Mesodermal cell (in vitro differentiated cells): ENCODE results near the gene P4HA2.

Source experiments
- H3K27ac ChIP-seq: 2 replicates; pipeline ENCODE4 v1.7.0; 2013; ENCODE audit warnings: mild to moderate bottlenecking, low read depth, low read length, moderate library complexity; ENCODE audit not compliant: severe bottlenecking
- H3K36me3 ChIP-seq: 2 replicates; pipeline ENCODE4 v1.7.1; 2013; ENCODE audit warnings: mild to moderate bottlenecking, low read length, moderate library complexity; ENCODE audit not compliant: control insufficient read depth, insufficient read depth
- H3K4me1 ChIP-seq: one replicate; pipeline ENCODE4 v1.7.1; 2013; ENCODE audit warnings: mild to moderate bottlenecking, low read length; ENCODE audit not compliant: insufficient read depth, control insufficient read depth, poor library complexity, severe bottlenecking
- H3K4me3 ChIP-seq: 2 replicates; pipeline ENCODE4 v1.7.0; 2013; ENCODE audit warnings: low read length, control low read depth, mild to moderate bottlenecking; ENCODE audit not compliant: insufficient read depth, poor library complexity, severe bottlenecking; ENCODE audit errors: extremely low read depth
- H3K9me3 ChIP-seq: 2 replicates; pipeline ENCODE4 v1.7.1; 2013; ENCODE audit warnings: mild to moderate bottlenecking, low read length, moderate library complexity; ENCODE audit not compliant: control insufficient read depth
- WGBS, 2 experiments: methylation state at CpG; one replicate each; pipeline ENCODE4 v1.1.5; 2013; ENCODE audit warnings: missing lambda C conversion rate in 2 of 2; ENCODE audit not compliant: insufficient coverage in 2 of 2; 5-methylcytosine and 5-hydroxymethylcytosine counted together

Gene P4HA2

GRCh38 chr5:132205385-132206125 is 22.1 kb downstream of the P4HA2 start:
- Histone ChIP-seq H3K36me3 (peaks cover 28% of the 10 kb centered on the region), H3K4me1 (peaks cover 5% of the 10 kb centered on the region), H3K27ac (no peak overlapping the region), H3K4me3 (no peak overlapping the region), H3K9me3 (no peaks in the 10 kb centered on the region)
- 89 to 100% methylated on average over 4 to 5 of the region's 5 CpGs for WGBS, 2 experiments

DNA sequence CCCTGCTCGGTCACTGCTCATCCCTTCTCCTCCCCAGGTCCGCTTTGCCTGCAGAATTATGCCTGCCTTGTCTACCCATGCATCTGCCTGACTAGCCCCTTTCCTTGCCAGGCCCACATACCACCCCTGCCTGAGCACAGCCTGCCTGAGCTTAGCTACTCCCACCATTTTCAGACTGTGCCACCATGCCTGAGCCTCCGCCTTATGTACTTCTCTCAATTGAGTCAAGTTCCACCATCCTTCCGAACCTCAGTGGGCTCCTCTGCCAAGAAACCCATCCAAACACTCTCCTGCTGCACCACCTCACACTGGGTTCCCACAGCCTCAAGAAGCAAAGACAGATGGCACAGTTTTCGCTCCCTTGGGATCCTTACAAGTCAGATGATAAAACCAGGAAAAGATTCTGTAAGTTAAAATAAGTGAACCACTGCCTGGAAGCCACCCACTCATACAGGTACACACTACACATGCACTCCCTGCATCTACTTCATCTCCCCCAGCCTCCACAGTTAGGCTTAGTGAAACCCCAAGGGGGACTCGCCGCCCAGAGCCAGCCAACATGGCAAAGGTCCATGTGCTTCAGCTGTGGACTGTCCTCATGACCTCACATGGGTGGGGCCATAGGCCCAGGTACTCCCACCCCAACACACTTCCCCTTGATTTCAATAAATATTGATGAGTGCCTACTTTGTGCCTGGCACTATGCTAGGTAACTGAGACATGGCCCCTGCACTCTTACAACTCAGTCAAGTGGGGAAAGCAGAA is 23.1 kb downstream of the P4HA2 start:
- Histone ChIP-seq H3K4me1 (peaks cover 5% of the 10 kb centered on the region), H3K27ac (no peak overlapping the region), H3K36me3 (peaks cover 25% of the 10 kb centered on the region), H3K4me3 (no peak overlapping the region), H3K9me3 (no peaks in the 10 kb centered on the region)
- WGBS, 2 experiments: 96% methylated on average over 5 to 6 of the region's 7 CpGs

DNA sequence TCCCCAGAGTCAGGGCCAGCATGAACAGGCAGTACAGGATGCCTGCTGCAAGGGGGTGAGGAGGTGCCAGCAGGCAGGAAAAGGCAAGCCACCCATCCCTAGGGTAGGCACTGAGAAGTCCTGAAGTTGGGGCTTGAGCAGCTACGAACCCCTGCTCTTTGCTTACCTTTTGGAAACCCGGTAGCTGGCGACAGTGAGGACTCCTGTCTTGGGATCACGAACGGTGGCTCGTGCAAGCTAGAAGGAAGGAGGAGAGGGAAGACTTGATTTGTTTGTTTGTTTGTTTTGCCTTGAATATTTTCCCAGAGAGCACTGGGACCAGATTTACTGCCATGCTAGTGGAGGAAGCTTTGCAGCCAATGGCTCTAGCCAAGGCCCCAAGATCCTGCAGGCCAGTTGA is 23.7 kb downstream of the P4HA2 start:
- Histone ChIP-seq H3K4me1 (peaks cover 5% of the 10 kb centered on the region), H3K9me3 (no peaks in the 10 kb centered on the region), H3K27ac (no peak overlapping the region), H3K4me3 (no peak overlapping the region), H3K36me3 (peaks cover 27% of the 10 kb centered on the region)
- 92 to 94% methylated on average over 6 of the region's 6 CpGs for WGBS, 2 experiments

- WGBS, 2 experiments: 95 to 100% methylated on average over 3 to 4 of the region's 4 CpGs
- H3K27ac ChIP-seq: no peak overlapping the region
- H3K36me3 ChIP-seq: peaks cover 29% of the 10 kb centered on the region
- peaks cover 5% of the 10 kb centered on the region for H3K4me1 ChIP-seq
- H3K4me3 ChIP-seq: no peak overlapping the region
- H3K9me3 ChIP-seq: no peaks in the 10 kb centered on the region
Measured at GRCh38 chr5:132203464-132203818, 24.2 kb downstream of the P4HA2 start.

DNA sequence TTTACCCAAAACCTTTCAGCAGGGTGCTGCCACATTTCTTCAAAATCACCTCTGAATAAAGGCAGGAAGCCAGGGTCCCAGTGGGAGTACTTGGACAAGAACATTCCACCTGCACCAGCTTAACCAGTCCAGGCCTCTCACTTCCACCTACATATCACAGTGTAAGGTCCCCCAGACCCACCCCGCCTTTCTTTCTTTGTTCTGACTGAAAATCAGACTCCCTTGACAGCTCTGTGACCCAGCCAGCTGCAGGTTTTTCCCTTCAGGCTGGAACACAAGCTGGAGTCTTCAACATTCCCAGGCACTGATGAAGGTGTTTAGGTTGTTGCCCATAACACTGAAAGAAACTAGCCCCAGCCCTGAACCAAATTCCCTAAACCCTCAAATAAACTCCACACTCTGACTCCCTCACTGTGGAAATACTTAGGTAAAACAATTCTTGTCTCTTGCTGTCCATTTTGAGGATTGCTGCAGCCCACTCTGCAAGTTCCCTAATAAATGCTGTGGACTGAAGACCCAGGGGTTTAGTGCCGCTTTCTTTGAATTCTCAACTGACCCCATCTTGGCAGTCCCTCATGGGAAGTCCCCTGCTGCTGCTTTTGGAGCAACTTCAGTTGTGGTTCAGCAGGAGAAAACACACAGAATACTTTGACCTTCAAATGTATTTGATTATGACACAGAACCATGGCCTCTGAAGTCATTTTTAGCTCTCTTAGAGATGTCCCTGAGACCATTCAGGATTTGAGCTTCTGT is 24.8 kb downstream of the P4HA2 start:
- 82 to 97% methylated on average over 1 to 2 of the region's 2 CpGs for WGBS, 2 experiments
- H3K4me1 ChIP-seq: peaks cover 5% of the 10 kb centered on the region
- no peaks in the 10 kb centered on the region for H3K9me3 ChIP-seq
- H3K4me3 ChIP-seq: no peak overlapping the region
- peaks cover 28% of the 10 kb centered on the region for H3K36me3 ChIP-seq
- H3K27ac ChIP-seq: no peak overlapping the region

GRCh38 chr5:132199116-132199680 is 28.5 kb downstream of the P4HA2 start:
- H3K4me1 ChIP-seq: no peaks in the 10 kb centered on the region
- 88 to 93% methylated on average over 5 of the region's 5 CpGs for WGBS, 2 experiments
- no peaks in the 10 kb centered on the region for H3K9me3 ChIP-seq
- H3K4me3 ChIP-seq: no peak overlapping the region
- no peak overlapping the region for H3K27ac ChIP-seq
- peaks cover 11% of the 10 kb centered on the region for H3K36me3 ChIP-seq

GRCh38 chr5:132198571-132198970 is 29.1 kb downstream of the P4HA2 start:
- no peaks in the 10 kb centered on the region for H3K9me3 ChIP-seq
- WGBS, 2 experiments: 94 to 97% methylated on average over 4 to 5 of the region's 5 CpGs
- H3K36me3 ChIP-seq: peaks cover 11% of the 10 kb centered on the region
- no peak overlapping the region for H3K27ac ChIP-seq
- H3K4me1 ChIP-seq: no peaks in the 10 kb centered on the region
- no peak overlapping the region for H3K4me3 ChIP-seq

- Histone ChIP-seq H3K4me3 (no peak overlapping the region), H3K4me1 (no peaks in the 10 kb centered on the region), H3K36me3 (peaks cover 11% of the 10 kb centered on the region), H3K27ac (no peak overlapping the region), H3K9me3 (no peaks in the 10 kb centered on the region)
- 92 to 100% methylated on average over 1 of the region's 1 CpG for WGBS, 2 experiments
Measured at GRCh38 chr5:132195727-132196126, 31.9 kb downstream of the P4HA2 start.

DNA sequence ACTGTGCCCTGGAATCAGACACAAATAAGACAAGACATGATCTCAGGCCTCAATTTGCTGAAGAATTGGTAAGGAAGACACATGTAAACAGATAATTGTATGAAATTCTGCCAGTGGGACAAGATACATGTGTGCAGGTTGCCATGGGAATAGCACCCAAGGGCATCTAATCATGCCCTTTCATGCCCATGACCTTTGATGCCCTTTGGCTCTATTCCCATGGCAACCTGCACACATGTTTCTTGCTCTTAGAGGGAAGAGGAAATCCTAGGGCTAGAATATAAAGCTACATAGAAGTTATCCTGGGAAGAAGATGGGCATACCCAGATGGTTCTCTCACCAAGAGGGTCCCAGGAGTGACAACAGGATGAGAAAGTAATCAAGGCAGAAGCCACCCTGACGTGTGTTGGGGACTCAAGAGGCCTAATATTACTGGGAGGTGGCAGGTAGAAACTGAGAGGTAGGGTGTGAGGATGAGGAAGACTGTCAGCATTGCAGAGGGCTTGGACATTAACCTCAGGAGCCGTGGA is 34.4 kb downstream of the P4HA2 start:
- no peaks in the 10 kb centered on the region for H3K9me3 ChIP-seq
- no peak overlapping the region for H3K4me3 ChIP-seq
- no peaks in the 10 kb centered on the region for H3K4me1 ChIP-seq
- peaks cover 7% of the 10 kb centered on the region for H3K36me3 ChIP-seq
- 63 to 81% methylated on average over 1 to 2 of the region's 2 CpGs for WGBS, 2 experiments
- H3K27ac ChIP-seq: no peak overlapping the region

- Histone ChIP-seq H3K27ac (no peak overlapping the region), H3K9me3 (no peaks in the 10 kb centered on the region), H3K4me3 (no peak overlapping the region), H3K36me3 (no peaks in the 10 kb centered on the region), H3K4me1 (no peaks in the 10 kb centered on the region)
- 0% methylated on average over 1 of the region's 3 CpGs; no CpG with 5 or more reads in 1 of the 2 experiments for WGBS, 2 experiments
Measured at GRCh38 chr5:132190161-132190817, 37.4 kb downstream of the P4HA2 start.
